Lower leg skin (tissue), 4 donors: ENCODE results near the gene CCDC182. TPM values are rescaled to one million over a fixed set of nuclear protein-coding genes. Genes with fewer than 3 reads are reported as not detected.

Source experiments
- DNase-seq, 2 donors: peaks; one replicate each; pipeline ENCODE4 v3.0.0-alpha.2; 2019; ENCODE audit warnings: low spot score in 2 of 2
- H3K4me3 ChIP-seq: fragments of 200-600 bp; sonication (generic); 2 replicates; pipeline ENCODE4 v1.5.1; 2017; ENCODE audit warnings: mild to moderate bottlenecking, low read depth; ENCODE audit not compliant: poor library complexity, severe bottlenecking
- POLR2A ChIP-seq, 2 donors: fragments of 450-650 bp; IDR thresholded peaks; one replicate each; pipeline ENCODE4 v1.6.1; 2016 to 2017; ENCODE audit warnings: antibody characterized with exemption in 2 of 2, mild to moderate bottlenecking in 1 of 2, moderate library complexity in 1 of 2
- WGBS, 2 donors: methylation state at CpG; one replicate each; pipeline ENCODE4 v1.1.5; 2018; 5-methylcytosine and 5-hydroxymethylcytosine counted together
- intact Hi-C: fragments of 100-400 bp; cut with DNase I; formaldehyde crosslinking; loops from one replicate; pipeline ENCODE4 v1.15.0; 2023; ENCODE audit warnings: low total_unique reads
- total RNA-seq, 4 donors: library from RNA; depleted of rRNA; stranded (reverse); fragments of >200 nt; gene quantifications; one replicate each; pipeline ENCODE4 v1.1.0, GENCODE V29; 2016
- TF ChIP-seq, protein P1 (sequence below), 3 donors: fragments of 450-650 bp; IDR thresholded peaks; one replicate each; pipeline ENCODE4 v1.5.1; 2016; ENCODE audit warnings: antibody characterized with exemption in 3 of 3, mild to moderate bottlenecking in 3 of 3, moderate library complexity in 2 of 3

CCDC182 gene
- total RNA-seq, 4 donors from 2014 or later, result not detected

DNA sequence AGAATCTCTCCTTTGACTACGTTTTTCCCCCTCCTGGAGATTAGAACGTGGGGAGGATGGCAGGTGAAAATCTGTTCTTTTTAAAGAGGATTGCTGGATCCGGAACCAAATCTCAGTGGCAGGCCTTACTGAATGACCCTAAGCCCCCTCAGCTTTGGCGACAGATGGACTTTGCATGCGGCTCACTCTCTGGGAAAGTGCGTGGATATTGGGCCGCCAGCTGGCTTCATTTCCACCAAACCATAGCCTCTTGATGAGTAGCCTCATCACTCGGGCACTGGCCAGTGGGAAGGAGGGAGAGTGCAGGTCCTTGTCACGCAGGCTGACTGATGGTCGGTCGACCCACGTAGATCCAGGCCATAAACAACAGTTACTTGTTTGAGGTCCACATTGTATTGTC is 31.3 kb upstream of the CCDC182 start:
- 90 to 94% methylated on average over 12 of the region's 12 CpGs for WGBS, 2 donors
- intact Hi-C loops, result no loop called here
- TF ChIP-seq, protein P1, sequence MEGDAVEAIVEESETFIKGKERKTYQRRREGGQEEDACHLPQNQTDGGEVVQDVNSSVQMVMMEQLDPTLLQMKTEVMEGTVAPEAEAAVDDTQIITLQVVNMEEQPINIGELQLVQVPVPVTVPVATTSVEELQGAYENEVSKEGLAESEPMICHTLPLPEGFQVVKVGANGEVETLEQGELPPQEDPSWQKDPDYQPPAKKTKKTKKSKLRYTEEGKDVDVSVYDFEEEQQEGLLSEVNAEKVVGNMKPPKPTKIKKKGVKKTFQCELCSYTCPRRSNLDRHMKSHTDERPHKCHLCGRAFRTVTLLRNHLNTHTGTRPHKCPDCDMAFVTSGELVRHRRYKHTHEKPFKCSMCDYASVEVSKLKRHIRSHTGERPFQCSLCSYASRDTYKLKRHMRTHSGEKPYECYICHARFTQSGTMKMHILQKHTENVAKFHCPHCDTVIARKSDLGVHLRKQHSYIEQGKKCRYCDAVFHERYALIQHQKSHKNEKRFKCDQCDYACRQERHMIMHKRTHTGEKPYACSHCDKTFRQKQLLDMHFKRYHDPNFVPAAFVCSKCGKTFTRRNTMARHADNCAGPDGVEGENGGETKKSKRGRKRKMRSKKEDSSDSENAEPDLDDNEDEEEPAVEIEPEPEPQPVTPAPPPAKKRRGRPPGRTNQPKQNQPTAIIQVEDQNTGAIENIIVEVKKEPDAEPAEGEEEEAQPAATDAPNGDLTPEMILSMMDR (IDR thresholded peaks at IDR 0.05), result no peak
- no peak for TF ChIP-seq POLR2A (IDR thresholded peaks at IDR 0.05)
- DNase-seq, result peak in 1 of 2 donors; percentile 72
- H3K4me3 ChIP-seq, result no peak overlapping the region

DNA sequence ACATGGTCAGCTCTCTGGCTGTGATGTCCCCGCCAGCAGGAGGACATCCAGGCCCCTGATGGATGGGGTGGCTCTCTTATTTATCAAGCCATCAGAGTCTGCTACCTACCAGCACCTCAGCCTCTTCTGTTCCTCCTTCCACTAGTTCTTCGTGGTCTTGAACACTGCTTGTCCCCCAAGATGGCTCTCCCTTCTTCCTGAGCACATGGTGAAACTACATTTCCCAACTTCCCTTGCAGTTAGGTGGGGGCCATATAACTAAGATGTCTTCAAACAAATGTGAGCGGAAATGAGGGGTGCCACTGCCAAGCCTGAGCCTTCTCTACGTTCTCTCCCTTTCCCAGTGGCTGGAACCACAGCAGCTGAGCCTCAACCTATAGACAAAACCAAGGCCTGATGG is 29.8 kb upstream of the CCDC182 start:
- 85 to 95% methylated on average over 4 of the region's 4 CpGs for WGBS, 2 donors
- no peak overlapping the region for H3K4me3 ChIP-seq
- no peak for TF ChIP-seq POLR2A (IDR thresholded peaks at IDR 0.05)
- TF ChIP-seq, protein P1 (IDR thresholded peaks at IDR 0.05), result no peak
- peak in 1 of 2 donors; percentile 25 for DNase-seq
- intact Hi-C loops, result no loop called here

DNA sequence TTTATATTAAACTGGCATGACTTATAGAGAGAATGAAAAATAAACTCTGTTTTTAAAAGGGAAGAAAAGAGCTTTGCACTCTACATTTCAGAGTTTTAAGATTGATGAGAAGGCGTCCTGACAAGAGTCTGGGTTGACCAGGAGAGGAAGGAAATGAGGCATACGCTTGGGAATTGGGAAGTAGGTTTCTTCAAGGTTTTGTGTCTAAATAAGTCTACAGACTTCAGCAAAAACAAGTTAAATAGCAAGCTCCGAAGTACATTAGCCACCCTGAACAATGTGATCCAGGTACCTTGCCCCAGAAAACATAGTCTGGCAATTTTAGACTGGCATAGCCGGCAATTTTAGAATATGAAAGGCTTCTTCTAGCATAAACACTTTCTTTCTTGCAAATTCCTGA is 28.5 kb upstream of the CCDC182 start:
- peak in 1 of 2 donors; percentile 5 for DNase-seq
- WGBS, 2 donors, result 67 to 77% methylated on average over 4 of the region's 4 CpGs
- no peak overlapping the region for H3K4me3 ChIP-seq
- intact Hi-C loops, result no loop called here
- TF ChIP-seq POLR2A (IDR thresholded peaks at IDR 0.05), result no peak
- TF ChIP-seq, protein P1 (IDR thresholded peaks at IDR 0.05), result no peak

DNA sequence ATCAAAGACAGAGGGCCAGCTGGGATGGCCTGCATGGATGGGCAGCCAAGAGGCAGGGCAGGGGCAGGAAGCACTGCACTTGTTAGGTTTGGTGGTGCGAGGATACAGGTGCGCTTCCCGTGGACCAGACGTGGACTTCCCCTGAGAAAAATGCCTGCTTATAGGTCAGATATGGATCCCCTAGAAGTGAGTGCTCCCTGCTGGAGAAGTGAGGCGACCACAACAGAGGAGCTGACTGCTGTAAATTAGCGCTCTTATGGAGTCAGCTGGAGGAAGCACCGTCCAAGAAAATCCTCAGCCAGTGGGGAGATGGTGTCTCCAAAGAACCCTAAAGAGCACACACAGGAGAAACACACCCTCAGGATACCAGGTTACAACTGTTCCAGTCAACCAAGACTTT is 27.7 kb upstream of the CCDC182 start:
- intact Hi-C loops, result no loop called here
- DNase-seq, result peak in 1 of 2 donors; percentile 76
- H3K4me3 ChIP-seq, result no peak overlapping the region
- 75 to 78% methylated on average over 7 of the region's 7 CpGs for WGBS, 2 donors
- TF ChIP-seq, protein P1 (IDR thresholded peaks at IDR 0.05), result no peak
- no peak for TF ChIP-seq POLR2A (IDR thresholded peaks at IDR 0.05)

DNA sequence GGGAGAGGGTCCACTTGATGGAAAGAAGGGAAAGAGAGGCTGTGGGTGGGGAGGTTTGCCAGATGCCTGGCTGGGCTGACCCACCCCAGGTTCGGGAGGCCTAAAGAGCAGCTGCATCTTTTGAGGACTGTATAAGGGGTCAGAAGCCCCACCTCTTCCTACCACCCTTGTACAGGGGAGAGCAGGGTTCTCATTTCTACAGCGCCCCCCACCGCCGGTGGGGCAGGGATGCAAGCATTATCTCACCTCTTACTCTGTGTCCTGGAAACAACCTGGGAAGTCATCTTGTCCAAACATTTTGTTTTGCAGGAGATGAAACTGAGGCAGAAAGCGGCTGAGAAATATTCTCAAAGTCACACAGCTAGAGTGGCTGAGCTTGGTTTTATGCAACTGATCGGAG is 22.5 kb upstream of the CCDC182 start:
- intact Hi-C loops, result no loop called here
- no peak overlapping the region for H3K4me3 ChIP-seq
- WGBS, 2 donors, result 63 to 69% methylated on average over 6 of the region's 6 CpGs
- DNase-seq, result no peak
- no peak for TF ChIP-seq POLR2A (IDR thresholded peaks at IDR 0.05)
- TF ChIP-seq, protein P1 (IDR thresholded peaks at IDR 0.05), result no peak

DNA sequence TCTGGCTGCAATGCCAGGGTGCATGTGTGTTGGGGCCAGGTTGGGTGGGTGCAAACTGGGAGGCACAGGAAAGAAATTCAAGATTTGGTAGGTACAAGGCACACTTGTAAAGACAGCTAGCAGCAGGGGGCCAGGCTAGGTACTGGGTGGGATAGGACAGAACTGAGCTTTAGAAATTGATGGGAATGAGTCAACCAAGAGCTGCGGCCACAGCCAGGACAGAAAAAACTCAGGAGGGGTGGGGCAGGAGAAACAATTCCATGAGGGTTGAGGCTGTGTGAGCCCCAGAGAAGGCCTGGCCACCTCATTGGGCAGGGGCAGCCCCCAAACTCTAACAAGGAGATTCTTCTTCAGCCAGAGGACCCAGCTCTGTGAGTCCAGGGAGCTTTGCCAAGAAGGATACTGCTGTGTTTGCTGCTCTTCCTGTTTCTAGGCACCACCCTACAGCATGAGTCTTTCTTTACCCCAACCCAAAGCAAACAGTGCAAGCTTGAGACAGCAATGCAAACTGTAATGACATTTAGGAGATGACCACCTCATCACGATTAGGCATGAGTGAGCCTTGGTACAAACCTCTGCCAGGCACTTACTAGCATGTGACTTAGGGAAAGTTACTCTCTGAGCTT is 21.3 kb upstream of the CCDC182 start:
- DNase-seq, result no peak
- 78 to 81% methylated on average over 2 of the region's 2 CpGs for WGBS, 2 donors

More for the DNA sequence above, 21.3 kb upstream of the CCDC182 start:
- intact Hi-C loops, result no loop called here
- TF ChIP-seq POLR2A (IDR thresholded peaks at IDR 0.05), result no peak
- TF ChIP-seq, protein P1 (IDR thresholded peaks at IDR 0.05), result no peak
- H3K4me3 ChIP-seq, result no peak overlapping the region
